DMS79 treated with DMSO at 0.1 percent for 48 hours (cell line): Measurements from ENCODE around the gene TMPRSS2.
"Not testable (repeated sequence)": the region's sequence is repeated elsewhere in the genome, so short reads cannot be mapped to it uniquely, and the experiment has no call there.

Source experiments
- DNase-seq: peaks from one replicate; lab custom pipeline; 2025; lab: John Stamatoyannopoulos, UW

TMPRSS2 gene

DNA sequence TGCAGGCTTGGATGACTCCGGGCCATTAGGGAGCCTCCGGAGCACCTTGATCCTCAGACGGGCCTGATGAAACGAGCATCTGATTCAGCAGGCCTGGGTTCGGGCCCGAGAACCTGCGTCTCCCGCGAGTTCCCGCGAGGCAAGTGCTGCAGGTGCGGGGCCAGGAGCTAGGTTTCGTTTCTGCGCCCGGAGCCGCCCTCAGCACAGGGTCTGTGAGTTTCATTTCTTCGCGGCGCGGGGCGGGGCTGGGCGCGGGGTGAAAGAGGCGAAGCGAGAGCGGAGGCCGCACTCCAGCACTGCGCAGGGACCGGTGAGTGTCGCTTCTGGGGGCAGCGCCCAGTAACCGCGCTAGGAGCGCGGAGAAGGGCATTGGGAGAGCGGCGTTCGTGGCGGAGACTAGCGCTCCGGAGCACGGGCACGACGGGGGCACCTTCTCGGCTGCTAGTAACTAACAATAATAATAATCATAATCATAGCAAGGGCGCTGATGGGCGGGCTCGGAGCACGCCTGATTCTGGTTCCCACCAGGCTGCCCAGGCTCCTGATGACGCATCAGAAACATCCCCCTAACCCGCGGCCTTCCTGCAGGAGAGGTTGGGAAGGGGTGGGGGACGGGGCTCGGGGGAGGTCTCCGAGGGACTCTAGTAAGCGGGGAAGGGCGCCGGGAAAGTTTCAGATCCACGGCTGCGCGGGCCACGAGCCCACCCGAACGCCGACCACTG lies 81.8 kb downstream of the TMPRSS2 start, which contains the start of gene MX1:
Gene MX1, plus strand, starts transcription at position 286 of the 722 bp plus-strand sequence. CDS start 5,832 bp downstream, outside the sequence.
- peak; percentile 39 for DNase-seq

DNA sequence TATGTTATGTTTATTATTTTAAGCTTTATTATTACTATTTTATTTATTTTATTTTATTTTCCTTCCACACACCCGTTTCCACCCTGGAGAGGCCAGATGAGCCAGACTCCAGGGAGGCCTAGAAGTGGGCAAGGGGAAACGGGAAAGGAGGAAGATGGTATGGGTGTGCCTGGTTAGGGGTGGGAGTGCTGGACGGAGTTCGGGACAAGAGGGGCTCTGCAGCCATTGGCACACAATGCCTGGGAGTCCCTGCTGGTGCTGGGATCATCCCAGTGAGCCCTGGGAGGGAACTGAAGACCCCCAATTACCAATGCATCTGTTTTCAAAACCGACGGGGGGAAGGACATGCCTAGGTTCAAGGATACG lies 82.4 kb downstream of the TMPRSS2 start:
- DNase-seq: no peak

DNA sequence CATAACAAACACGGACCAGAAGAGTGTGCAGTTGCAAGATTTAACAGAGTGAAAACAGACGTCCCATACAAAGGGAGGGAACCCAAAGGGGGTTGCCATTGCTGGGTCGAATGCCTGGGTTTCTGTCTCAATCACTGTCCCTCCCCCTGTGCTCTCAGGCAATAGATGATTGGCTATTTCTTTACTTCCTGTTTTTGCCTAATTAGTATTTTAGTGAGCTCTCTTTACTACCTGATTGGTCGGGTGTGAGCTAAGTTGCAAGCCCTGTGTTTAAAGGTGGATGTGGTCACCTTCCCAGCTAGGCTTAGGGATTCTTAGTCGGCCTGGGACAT lies 84.7 kb downstream of the TMPRSS2 start:
- DNase-seq: not testable (repeated sequence)

DNA sequence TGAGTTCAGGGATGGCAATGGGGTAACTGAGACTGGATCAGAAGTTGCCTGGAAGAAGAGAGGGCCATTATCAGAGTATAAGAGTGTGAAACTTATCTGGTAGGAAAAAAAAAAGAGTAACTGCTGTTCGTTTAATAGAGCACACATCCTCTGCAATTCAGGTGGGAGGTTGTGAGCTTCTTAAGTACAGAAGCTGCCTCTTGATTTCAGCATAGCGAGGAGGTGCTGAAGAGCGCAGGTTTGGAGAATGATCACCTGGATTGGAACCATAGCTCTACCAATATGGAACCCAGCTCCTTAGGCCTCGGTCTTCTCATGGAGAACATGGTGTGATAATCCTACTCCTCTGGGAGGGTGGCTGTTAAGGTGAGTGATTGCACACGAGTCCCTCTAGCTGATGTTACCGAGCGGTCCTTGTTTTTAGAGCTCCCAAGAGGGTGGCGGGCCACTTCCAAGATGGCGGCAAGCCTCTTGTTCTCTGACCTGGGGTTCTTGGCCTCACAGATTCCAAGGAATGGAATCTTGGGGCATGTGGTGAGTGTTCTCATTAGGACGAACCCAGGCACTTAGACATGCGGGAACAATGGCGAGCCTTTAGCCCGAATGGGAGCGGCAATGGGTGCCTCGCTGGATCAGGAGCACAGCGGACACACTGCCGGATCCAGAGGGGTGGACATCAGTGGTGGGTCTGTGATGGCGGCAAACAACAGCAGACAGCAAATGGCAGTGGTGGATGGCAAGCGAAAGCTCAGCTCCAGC lies 85.2 kb downstream of the TMPRSS2 start:
- no peak for DNase-seq

GRCh38 chr21:41420998-41421397 lies 87.0 kb downstream of the TMPRSS2 start:
- DNase-seq: peak; percentile 7

DNA sequence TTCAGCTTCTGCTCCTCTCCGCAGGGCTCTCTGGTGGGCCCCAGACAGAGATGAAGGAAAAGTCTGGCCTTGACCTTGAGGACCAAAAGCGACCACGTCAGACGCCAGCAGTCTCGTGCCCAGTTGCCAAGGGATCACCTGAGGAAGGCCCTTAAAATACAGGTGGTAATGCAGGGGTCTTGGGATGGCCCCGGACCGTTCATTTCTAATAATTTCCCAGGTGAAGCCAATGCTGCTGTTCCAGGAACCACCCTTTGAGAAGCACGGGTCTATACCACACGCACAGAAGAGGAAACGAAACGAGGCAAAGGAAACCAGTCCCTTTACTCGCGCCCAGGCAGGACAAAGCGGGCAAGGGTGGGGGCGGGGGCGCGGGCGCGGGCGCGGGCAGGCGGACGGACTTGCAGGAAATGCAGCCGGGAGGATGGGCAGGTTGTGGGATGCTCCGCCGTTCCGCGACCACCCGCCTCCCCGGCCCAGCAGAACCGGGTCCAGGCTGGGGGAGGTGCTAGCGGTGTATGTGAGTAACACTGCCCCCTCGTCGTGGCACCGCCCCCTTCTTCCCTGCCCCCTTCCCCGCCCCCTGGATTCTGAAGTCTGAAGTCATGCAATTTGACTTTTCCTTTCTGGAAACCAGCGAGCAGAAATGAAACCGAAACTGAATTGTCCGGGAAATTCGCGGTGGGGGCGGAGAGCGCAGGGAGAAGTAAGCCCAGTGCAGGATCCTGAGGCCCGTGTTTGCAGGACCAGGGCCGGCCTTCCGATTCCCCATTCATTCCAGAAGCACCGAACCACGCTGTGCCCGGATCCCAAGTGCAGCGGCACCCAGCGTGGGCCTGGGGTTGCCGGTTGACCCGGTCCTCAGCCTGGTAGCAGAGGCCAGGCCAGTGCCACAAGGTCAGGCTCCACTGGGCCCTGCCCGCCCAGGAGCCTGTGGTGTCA lies 87.8 kb downstream of the TMPRSS2 start:
- DNase-seq: peak; percentile 76

DNA sequence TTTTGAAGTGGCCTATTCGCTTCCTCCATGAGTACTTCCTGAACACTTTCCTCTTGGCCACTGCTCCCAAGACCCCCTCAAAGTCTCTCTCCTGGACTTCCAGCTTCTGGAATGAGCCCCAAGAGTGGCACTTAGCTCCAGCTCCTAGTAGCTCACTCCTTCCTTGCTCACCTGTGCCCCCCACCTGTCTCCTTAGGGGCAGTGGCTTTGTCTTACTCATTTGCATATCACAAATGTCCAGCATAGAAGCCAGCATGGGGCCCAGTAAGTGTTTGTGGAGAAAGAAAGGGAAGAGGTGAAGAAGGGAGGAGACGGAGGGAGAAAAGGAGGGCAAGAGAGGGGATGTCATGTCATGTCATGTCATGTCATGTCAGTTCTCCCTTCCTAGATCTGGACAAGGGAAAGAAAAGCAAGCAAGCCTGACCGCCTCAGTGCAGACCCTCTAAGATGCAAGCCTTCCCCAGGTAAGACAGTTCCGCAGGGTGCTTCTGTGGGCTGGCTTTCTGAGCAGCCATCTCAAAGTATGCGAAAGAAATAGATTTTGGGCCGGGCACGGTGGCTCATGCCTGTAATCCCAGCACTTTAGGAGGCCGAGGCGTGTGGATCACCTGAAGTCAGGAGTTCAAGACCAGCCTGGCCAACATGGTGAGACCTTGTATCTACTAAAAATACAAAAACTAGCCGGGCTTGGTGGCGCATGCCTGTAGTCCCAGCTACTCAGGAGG lies 88.8 kb downstream of the TMPRSS2 start:
- no peak for DNase-seq

DNA sequence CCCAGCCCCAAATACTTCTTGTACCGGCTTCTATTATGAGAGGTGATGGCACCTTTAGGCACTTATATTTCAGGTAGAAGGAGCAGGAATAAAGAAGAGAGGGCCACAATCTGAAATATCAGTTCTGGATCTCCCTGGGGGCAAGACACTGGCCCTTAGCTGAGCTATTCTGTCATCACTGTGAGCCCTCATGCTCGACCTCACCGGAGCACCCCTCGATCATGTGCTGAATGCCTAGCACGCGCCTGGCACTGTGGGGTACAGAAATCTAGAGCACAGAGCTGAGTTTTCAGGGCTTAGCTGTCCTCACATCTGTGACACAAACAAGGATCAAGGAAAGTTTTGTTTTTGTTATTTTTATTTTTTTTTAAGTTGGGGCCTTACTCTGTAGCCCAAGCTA lies 89.6 kb downstream of the TMPRSS2 start:
- DNase-seq: no peak

GRCh38 chr21:41417505-41417904 lies 90.5 kb downstream of the TMPRSS2 start:
- not testable (repeated sequence) for DNase-seq
